Stimulated activated naive CD8-positive, alpha-beta T cell treated with anti-CD3 and anti-CD28 coated beads, Interleukin-15, Interleukin-2, amounts not matched to agents 100 U/mL and 50 U/mL, for 24 hours (primary cell): ENCODE measurements around the gene JMJD1C.

Source experiments
- ATAC-seq: fragments of 150-1000 bp; cut with Tn5 transposase; one replicate; pipeline ENCODE4 v1.10.0; 2021
- DNase-seq: peaks from one replicate; pipeline ENCODE4 v3.0.0; 2021

The JMJD1C gene

GRCh38 chr10:63210611-63211196, 255.1 kb downstream of the JMJD1C start:
- ATAC-seq (peak; percentile 81), DNase-seq (no peak)

GRCh38 chr10:63209705-63210104, 256.1 kb downstream of the JMJD1C start:
- ATAC-seq (no peak), DNase-seq (no peak)

GRCh38 chr10:63208986-63209385, 256.8 kb downstream of the JMJD1C start:
- ATAC-seq (no peak), DNase-seq (no peak)

DNA sequence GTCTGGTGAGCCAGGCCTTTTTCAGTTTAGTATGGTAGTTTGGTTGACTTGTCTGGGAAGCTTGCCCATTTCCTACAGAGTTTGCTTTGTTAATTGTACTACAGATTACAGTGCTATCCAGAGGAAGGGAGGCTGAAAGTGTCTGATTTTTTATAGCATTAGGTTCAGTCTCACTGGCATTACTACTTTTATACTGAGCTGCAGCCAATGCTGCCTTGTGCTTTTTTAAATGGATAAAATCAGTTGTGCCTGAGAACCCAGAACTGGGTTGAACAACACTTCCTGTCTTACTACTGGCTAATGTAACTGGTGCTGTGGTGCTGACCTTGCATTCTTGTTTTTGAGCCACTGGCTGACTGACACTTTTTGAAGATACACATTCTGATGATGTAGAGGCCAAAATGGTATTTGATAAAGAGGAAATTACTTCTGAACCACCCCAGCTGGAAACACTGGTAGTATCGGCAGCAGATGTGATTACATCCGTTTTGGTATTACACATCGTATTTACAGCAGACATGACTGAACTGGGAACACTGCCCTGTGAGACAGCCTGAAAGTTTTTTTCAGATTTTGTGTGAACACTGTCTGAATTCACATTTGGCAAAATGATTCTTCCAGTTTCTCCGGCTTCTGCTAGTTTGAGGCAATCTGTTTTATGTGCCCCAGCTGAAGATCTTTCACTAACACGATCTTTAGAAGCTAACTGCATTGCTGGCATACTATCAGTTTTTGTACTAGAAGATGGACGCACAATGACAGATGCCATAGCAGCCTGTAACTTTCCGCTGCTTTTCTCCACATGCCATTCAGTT, 258.6 kb downstream of the JMJD1C start:
- DNase-seq (no peak), ATAC-seq (no peak)

DNA sequence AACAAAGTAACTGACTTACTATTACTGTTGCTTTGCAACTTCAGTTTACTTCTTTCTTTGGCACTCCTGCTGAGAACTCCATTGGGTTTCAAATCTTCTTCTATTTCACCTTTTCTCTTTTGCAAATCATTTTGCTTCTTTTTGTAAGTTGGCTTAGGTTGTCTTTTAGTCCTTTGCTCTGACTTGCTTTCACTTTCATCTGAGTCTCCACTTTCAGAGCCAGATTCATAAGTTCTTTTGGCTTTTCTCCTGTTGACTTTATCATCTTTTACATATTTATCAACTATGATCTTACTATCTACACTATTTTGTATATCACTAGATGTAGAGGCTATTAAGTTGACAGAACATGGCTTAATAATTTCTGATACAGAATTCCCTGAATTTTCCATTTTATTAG, 259.2 kb downstream of the JMJD1C start:
- ATAC-seq (no peak), DNase-seq (no peak)

- DNase-seq (no peak), ATAC-seq (no peak)
These were observed 260.4 kb downstream of the JMJD1C start for GRCh38 chr10:63205421-63205820.

DNA sequence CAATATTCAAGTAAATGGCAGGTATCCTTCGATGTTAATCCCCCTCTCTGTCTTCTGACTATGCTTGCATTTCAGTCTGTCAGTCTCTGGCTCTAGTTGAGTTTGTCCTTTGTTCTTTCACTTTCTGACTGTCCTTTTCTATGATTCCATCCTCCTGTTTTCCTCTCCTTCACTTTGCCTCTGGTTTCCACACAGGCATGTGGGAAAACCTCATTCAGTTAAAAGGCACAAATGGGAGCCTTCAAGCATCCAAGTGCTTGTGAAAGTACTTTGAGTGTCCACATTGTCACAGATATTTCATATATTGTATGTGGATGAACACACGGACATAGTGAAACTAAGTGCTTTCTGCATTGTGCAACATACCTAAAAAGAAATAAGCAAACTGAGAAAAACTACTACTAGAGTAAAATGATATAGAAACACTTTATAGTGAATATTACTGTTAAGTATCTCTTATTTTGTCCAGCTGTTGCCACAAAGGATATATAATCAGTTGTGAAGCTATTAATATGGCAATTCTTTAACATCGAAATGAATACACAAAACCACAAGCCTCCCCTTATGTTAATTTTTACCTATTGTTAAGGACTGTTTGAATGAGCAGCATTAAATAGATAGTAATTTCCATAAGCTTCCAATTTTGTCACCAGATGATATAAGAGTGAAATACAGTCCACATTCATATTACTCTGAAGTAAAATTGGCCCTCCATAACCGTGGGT, 260.9 kb downstream of the JMJD1C start:
- DNase-seq (no peak), ATAC-seq (no peak)

GRCh38 chr10:63201118-63201517, 264.7 kb downstream of the JMJD1C start:
- ATAC-seq: no peak
- DNase-seq: no peak

- DNase-seq (no peak), ATAC-seq (no peak)
These were observed 265.3 kb downstream of the JMJD1C start for GRCh38 chr10:63200431-63200830.

DNA sequence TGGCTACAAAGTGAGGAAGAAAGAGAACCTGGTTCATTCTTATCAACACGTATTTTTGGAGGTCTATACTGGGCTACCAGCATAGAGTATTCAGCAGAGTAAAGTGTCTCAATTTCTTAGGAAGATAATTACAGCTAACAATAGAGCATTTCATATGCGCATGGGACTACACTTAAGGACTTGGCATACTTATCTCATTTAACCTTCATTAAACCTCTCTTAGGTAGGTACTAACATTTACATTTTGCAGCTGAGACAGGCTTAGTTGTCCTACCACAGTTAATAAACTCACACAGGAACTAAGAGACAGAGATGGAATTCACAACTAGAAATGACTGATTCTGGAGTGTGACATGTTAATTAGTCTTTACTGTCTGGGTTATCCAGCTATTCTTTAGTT, 266.1 kb downstream of the JMJD1C start:
- no peak for DNase-seq
- no peak for ATAC-seq

- no peak for DNase-seq
- ATAC-seq: no peak
These were observed 268.3 kb downstream of the JMJD1C start for GRCh38 chr10:63197344-63198092.

DNA sequence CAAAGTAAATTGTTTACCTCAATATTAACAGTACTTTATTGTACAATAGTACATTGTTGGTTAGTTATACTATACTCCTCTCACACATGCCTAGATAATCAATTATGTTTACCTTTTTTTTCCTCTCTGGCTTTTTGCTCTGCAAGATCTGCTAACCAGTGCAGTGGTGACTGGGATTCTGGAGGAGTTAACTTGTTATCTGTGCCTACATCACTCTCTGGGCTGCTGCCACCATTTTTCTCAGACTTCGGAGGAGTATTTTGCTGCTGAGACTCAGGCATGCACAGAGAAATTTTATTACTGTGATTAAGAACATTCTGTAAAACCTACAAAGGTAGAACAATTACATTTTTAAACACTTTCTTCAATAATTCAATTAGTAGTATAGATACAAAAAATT, 273.0 kb downstream of the JMJD1C start:
- DNase-seq: no peak

GRCh38 chr10:63175534-63175933, 290.2 kb downstream of the JMJD1C start:
- ATAC-seq (no peak), DNase-seq (no peak)

More for the DNA sequence above, 273.0 kb downstream of the JMJD1C start:
- no peak for ATAC-seq

GRCh38 chr10:63173468-63174232, 292.1 kb downstream of the JMJD1C start:
- DNase-seq (no peak), ATAC-seq (peak; percentile 96)

DNA sequence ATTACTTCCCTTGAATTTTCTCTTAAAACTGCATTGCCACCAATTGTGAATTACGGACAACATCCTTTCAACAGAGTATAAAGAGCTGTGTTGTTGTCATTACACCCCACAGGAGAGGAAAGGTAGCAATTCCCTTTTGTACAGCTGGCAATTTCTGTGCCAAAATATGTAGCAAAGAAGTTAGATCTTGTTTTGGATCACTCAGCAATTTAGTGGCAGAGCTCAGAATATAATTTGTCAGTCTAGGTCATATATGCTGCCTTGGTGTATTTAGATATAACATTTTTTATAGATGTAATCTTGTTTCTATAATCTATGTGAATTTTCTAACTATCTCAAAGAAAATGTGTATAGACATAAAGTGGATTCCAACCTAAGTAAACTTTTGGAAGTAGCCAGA, 293.9 kb downstream of the JMJD1C start:
- ATAC-seq: no peak

DNA sequence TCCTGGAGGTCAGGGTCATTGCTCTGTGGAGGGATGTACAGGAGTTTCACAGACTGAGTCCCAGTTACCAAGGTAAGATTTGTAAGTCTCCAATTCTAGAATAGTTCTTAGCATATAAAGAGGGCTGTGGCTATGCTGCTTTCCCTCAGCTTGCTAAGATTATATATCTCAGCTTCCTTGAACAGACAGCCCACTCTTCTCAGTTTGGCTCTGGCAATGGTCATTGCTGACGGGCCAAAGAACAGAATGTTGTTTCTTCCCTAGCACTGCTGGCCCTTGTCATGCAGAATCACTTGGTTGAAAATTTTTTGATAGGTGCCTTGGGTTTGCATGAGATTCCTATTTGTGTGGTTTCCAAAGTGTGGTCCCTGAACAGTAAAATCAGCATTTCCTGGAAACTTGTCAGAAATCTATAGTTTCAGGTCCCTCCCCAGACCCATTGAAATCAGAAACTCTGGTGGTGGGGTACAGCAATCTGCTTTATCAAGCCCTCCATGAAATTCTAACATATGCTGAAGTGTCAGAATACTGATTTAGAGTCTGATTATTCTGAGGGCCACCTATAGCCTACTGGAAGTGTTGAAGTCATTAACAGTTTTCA, 294.4 kb downstream of the JMJD1C start:
- no peak for ATAC-seq
- no peak for DNase-seq

More for the DNA sequence above, 293.9 kb downstream of the JMJD1C start:
- DNase-seq: no peak

DNA sequence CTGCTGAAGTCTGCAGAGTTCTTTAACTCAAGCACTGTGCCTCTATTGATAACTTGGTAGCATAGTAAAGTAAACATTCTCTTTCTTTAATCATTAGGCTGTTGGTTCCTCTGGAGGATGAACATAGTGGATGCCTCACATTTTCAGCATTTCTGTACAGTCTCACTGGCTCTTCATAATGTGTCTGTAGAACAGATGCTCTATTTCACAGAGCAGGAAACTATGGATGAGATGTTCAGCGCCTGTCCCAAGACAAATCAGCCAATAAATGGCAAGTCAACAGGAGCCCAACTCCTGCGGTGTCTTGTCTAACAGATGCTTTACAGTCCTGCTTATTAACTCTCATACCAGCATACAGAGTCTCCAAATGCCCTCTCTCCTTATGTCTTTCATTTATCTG, 296.2 kb downstream of the JMJD1C start:
- ATAC-seq (no peak), DNase-seq (no peak)

DNA sequence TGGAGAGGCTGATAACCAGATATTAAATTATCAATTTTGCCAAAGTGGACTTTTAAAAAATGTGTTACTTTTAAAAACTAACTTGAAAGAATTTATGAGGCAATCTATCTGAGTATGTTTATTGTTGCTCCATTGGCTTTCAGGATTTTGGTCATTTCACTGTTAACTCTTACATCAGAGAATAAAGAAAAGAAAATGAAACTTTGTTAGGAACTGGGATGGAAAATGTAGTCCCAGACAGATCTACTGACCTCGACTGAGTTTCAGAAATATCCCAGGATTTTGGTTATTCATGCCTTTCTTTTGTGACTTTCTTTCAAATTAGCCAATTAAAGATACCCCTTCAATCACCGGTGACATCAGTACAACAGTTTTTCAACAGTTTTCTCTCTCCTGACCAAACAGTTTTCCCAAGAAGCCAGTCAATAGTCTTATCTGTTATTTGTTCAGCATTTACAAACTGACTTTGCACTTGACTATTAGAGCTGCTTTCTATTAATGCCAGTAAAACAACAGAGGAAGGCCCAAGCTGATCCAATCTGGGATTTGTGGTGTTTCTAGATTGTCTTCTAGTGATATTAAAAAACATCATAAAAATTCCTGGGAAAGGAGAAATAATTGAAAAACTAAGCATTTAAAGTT, 296.8 kb downstream of the JMJD1C start:
- no peak for DNase-seq
- ATAC-seq: no peak

- peak; percentile 51 for ATAC-seq
These were observed 299.0 kb downstream of the JMJD1C start for GRCh38 chr10:63166742-63167258.

GRCh38 chr10:63165249-63165648, 300.5 kb downstream of the JMJD1C start:
- DNase-seq (no peak), ATAC-seq (no peak)

More at GRCh38 chr10:63166742-63167258, 299.0 kb downstream of the JMJD1C start:
- DNase-seq: no peak
